HCT116 (cell line): ENCODE results near the gene SLC52A3.
"Not testable (repeated sequence)": the region's sequence is repeated elsewhere in the genome, so short reads cannot be mapped to it uniquely, and the experiment has no call there.

Experiments used
- CTCF ChIP-seq, 3 experiments: fragments of 200-600 bp in 1 of 3; sonication (generic) in 1 of 3; IDR thresholded peaks in 2 of 3; conservative IDR thresholded peaks in 1 of 3; 2 replicates each; pipeline ENCODE4 v1.5.1; 2012 to 2017; ENCODE audit warnings: low read depth in 2 of 3, low read length in 2 of 3, antibody characterized with exemption in 1 of 3, borderline replicate concordance in 1 of 3, control low read depth in 1 of 3, mild to moderate bottlenecking in 1 of 3, mixed read lengths in 1 of 3, mixed run types in 1 of 3, moderate library complexity in 1 of 3; ENCODE audit not compliant: insufficient read depth in 1 of 3
- EZH2 ChIP-seq: fragments of 200-600 bp; sonication (generic); IDR thresholded peaks from 2 replicates; pipeline ENCODE4 v1.6.1; 2017; ENCODE audit warnings: antibody characterized with exemption, mixed run types
- JUND ChIP-seq: IDR thresholded peaks from 2 replicates; pipeline ENCODE4 v1.6.1; 2012

- not testable (repeated sequence) for TF ChIP-seq JUND; EZH2; CTCF (IDR thresholded peaks at IDR 0.05 in 2 of 3, conservative IDR thresholded peaks at IDR 0.05 in 1 of 3; ENCODE audit: borderline replicate concordance in 1 of 3, insufficient read depth in 1 of 3, low read depth in 2 of 3, low read length in 2 of 3)
Observed at GRCh38 chr20:812435-812814, 44.1 kb upstream of the SLC52A3 start.
